ENCODE measurements around the gene MRPS7. TPM values are rescaled to one million over a fixed set of nuclear protein-coding genes. Genes with fewer than 3 reads are reported as not detected.

The MRPS7 gene
- 93.7 and 97.4 TPM in 2 replicates for total RNA-seq (2021)
- long read RNA-seq, transcript MRPS7-203 (4 exons, 1,638 nt), result minor isoform, 82 of 700 reads
- long read RNA-seq, transcript MRPS7-201 (5 exons, 1,406 nt), result major isoform, 575 of 700 reads
- long read RNA-seq, partial matches to known transcripts, result 3 of 700 reads
- long read RNA-seq, other reads (novel, unspliced or antisense), result 33 of 700 reads

- Histone ChIP-seq H3K18ac (ENCODE audit: insufficient read length, low read depth, low read length) (peak within 1 kb of the TSS; percentile 92), H4K5ac (ENCODE audit: insufficient read length, low read depth, low read length) (peak within 1 kb of the TSS; percentile 75), H3K9me3 (ENCODE audit: control insufficient read depth, low read depth, low read length) (no peaks in the 10 kb centered on the region), H2BK15ac (ENCODE audit: low read depth, low read length) (no peak within 1 kb of the TSS), H2BK120ac (ENCODE audit: low read depth, low read length, poor library complexity, severe bottlenecking) (no peak within 1 kb of the TSS), H3K4ac (ENCODE audit: low read depth, low read length) (no peak within 1 kb of the TSS), H2AK5ac (ENCODE audit: insufficient read length, low read length) (no peak within 1 kb of the TSS), H2BK5ac (ENCODE audit: insufficient read length, low read length) (peak within 1 kb of the TSS; percentile 56), H3K14ac (ENCODE audit: insufficient read depth, low read length) (peak within 1 kb of the TSS; percentile 89), H3K23me2 (ENCODE audit: insufficient read length, low read depth, low read length, poor library complexity, severe bottlenecking) (peaks cover 4% of the 10 kb centered on the region), H2AFZ (ENCODE audit: low read length) (no peak within 1 kb of the TSS), H2BK12ac (ENCODE audit: insufficient read length, low read depth, low read length) (no peak within 1 kb of the TSS), H3K27ac (ENCODE audit: insufficient read length, low read depth, low read length) (peak within 1 kb of the TSS; percentile 51), H2BK20ac (ENCODE audit: low read depth, low read length, poor library complexity, severe bottlenecking) (no peak within 1 kb of the TSS), H4K8ac (replicated peaks; ENCODE audit: insufficient read length, low read depth, low read length) (no peak within 1 kb of the TSS), H3K56ac (ENCODE audit: insufficient read length, low read depth, low read length) (no peak within 1 kb of the TSS), H3K79me2 (ENCODE audit: insufficient read depth, low read length) (peaks cover 18% of the 10 kb centered on the region), H3K4me1 (ENCODE audit: insufficient read depth, low read length) (peaks cover 4% of the 10 kb centered on the region), H3K4me2 (ENCODE audit: insufficient read depth, insufficient read length, low read length) (peak within 1 kb of the TSS; percentile 81), H3K79me1 (ENCODE audit: insufficient read depth, low read depth, low read length, poor library complexity, severe bottlenecking) (peaks cover 4% of the 10 kb centered on the region), H3K23ac (ENCODE audit: insufficient read length, low read depth, low read length) (no peak within 1 kb of the TSS), H3K9ac (ENCODE audit: extremely low read depth, insufficient read length, low read length) (peak within 1 kb of the TSS; percentile 96), H3K27me3 (ENCODE audit: insufficient read depth, low read length) (no peaks in the 10 kb centered on the region), H3T11ph (ENCODE audit: low read length) (no peak within 1 kb of the TSS), H4K20me1 (ENCODE audit: control insufficient read depth, insufficient read depth, insufficient read length) (no peaks in the 10 kb centered on the region), H4K91ac (ENCODE audit: insufficient read length, low read depth, low read length) (no peak within 1 kb of the TSS)
- Mint-ChIP-seq H3K4me3 (peak within 1 kb of the TSS; percentile 99), H3K36me3 (ENCODE audit: insufficient read depth in 1 of 3, low read depth in 3 of 3) (peaks cover 8 to 47% (median 44%) of the 10 kb centered on the region in 3 experiments; a peak in 6 of 7 replicates), H3K9me3 (no peaks in the 10 kb centered on the region), H3K4me1 (peaks cover 25 to 28% of the 10 kb centered on the region in 2 experiments), H3K27me3 (ENCODE audit: low read depth) (no peaks in the 10 kb centered on the region), H3K27ac (peak within 1 kb of the TSS; percentile 100)
- peak; percentile 96 for DNase-seq
- no CpG with 5 or more reads among the region's 69 CpGs for WGBS (ENCODE audit: extremely low coverage, insufficient read length, low lambda C conversion rate)
- no peak; the same call in 2 of the 3 replicates for TF ChIP-seq CTCF (conservative IDR thresholded peaks at IDR 0.05)
These were observed at the start of gene MRPS7, which contains the start of gene GGA3 for GRCh38 chr17:75261336-75262111. MRPS7 (plus strand) TSS chr17:75261879; CDS start chr17:75261901, 22 bp downstream. GGA3 (minus strand) TSS chr17:75261606; CDS start chr17:75261587, 19 bp downstream.
